ENCODE results near the gene TTLL6.

Gene TTLL6

GRCh38 chr17:48759288-48759687 is 57.7 kb downstream of the TTLL6 start:
- no peak for DNase-seq (ENCODE audit: low read depth)

GRCh38 chr17:48757524-48757961 is 59.5 kb downstream of the TTLL6 start:
- DNase-seq (ENCODE audit: low read depth) = no peak

- DNase-seq (ENCODE audit: low read depth) = no peak
These were observed 60.2 kb downstream of the TTLL6 start for GRCh38 chr17:48756830-48757251.

- no peak for DNase-seq (ENCODE audit: low read depth)
These were observed 61.7 kb downstream of the TTLL6 start for GRCh38 chr17:48755356-48755755.

GRCh38 chr17:48754500-48755261 is 62.3 kb downstream of the TTLL6 start:
- no peak for DNase-seq (ENCODE audit: low read depth)

- DNase-seq (ENCODE audit: low read depth) = no peak
These were observed 63.1 kb downstream of the TTLL6 start for GRCh38 chr17:48753794-48754499.

GRCh38 chr17:48752399-48753288 is 64.4 kb downstream of the TTLL6 start:
- no peak for DNase-seq (ENCODE audit: low read depth)

- no peak for DNase-seq (ENCODE audit: low read depth)
These were observed 65.2 kb downstream of the TTLL6 start for GRCh38 chr17:48751733-48752398.

- DNase-seq (ENCODE audit: low read depth) = no peak
These were observed 65.9 kb downstream of the TTLL6 start for GRCh38 chr17:48751172-48751571.

GRCh38 chr17:48749621-48750553 is 67.1 kb downstream of the TTLL6 start:
- DNase-seq (ENCODE audit: low read depth) = no peak

- DNase-seq (ENCODE audit: low read depth) = no peak
These were observed 68.1 kb downstream of the TTLL6 start for GRCh38 chr17:48748718-48749566.

GRCh38 chr17:48747445-48748363 is 69.3 kb downstream of the TTLL6 start:
- DNase-seq (ENCODE audit: low read depth) = no peak

- DNase-seq (ENCODE audit: low read depth) = no peak
These were observed 70.0 kb downstream of the TTLL6 start for GRCh38 chr17:48746916-48747444.

GRCh38 chr17:48745381-48746275 is 71.4 kb downstream of the TTLL6 start:
- DNase-seq (ENCODE audit: low read depth) = no peak

GRCh38 chr17:48740537-48740936 is 76.5 kb downstream of the TTLL6 start:
- no peak for DNase-seq (ENCODE audit: low read depth)

GRCh38 chr17:48738803-48739526 is 78.1 kb downstream of the TTLL6 start:
- DNase-seq (ENCODE audit: low read depth) = no peak

- no peak for DNase-seq (ENCODE audit: low read depth)
These were observed 78.6 kb downstream of the TTLL6 start for GRCh38 chr17:48738424-48738802.
